Measurements from ENCODE around the gene KSR2. TPM values are rescaled to one million over a fixed set of nuclear protein-coding genes. Genes with fewer than 3 reads are reported as not detected.

KSR2 gene
- total and polyA plus RNA-seq, 2 donors (not counting 3 experiments of a cell fraction or from before 2014, with no cell fraction given) = 2.1 to 5.2 TPM

GRCh38 chr12:117664169-117664568 lies 304.6 kb downstream of the KSR2 start:
- DNase-seq (ENCODE audit: low read depth, low spot score) (no peak), FAIRE-seq (no peak)
- ChIA-PET CTCF (interaction anchor here (1.8 kb wide), 1 partner anchor 173 kb away, joined by 4 read pairs; no protein-coding TSS in a partner anchor), POLR2A (no interaction called here)
- intact Hi-C loops (cut with micrococcal nuclease) (no loop called here), dilution Hi-C loops (cut with MboI; ENCODE audit: extremely low pct_ligation_motif_present, low sequenced_read_pairs) (no loop called here)
- H3K4me1 ChIP-seq (ENCODE audit: control insufficient read depth, extremely low read depth, insufficient read depth, low read length) = peaks cover 24% of the 10 kb centered on the region
- no TSS peak for BruUV-seq (replicated peaks)
- no peak overlapping the region for H3K4me3 ChIP-seq (replicated peaks in 1 of 3; ENCODE audit: insufficient read depth in 1 of 3, low read depth in 1 of 3, low read length in 3 of 3)
- no peaks in the 10 kb centered on the region for H3K9me3 ChIP-seq (replicated peaks; ENCODE audit: control insufficient read depth, insufficient read depth, low read length)
- peaks cover 2% of the 10 kb centered on the region for H3K79me2 ChIP-seq (ENCODE audit: control insufficient read depth, insufficient read depth, low read length)
- H3K36me3 ChIP-seq (ENCODE audit: control insufficient read depth in 2 of 2, extremely low read depth in 1 of 2, insufficient read depth in 2 of 2, low read length in 2 of 2) = no peaks in the 10 kb centered on the region
- TF ChIP-seq POLR2AphosphoS5 (IDR thresholded peaks at IDR 0.05; ENCODE audit: insufficient read depth, low read depth, low read length) (no peak), JUN (IDR thresholded peaks at IDR 0.05; ENCODE audit: borderline replicate concordance, insufficient read depth, insufficient read length, low read depth) (no peak), MYC (IDR thresholded peaks at IDR 0.05; ENCODE audit: low read depth, low read length) (no peak), GATA2 (IDR thresholded peaks at IDR 0.05; ENCODE audit: insufficient read depth, insufficient read length, low read depth, low read length) (no peak), EZH2 (IDR thresholded peaks at IDR 0.05; ENCODE audit: borderline replicate concordance, low read depth, low read length, severe bottlenecking) (no peak), CTCF (IDR thresholded peaks at IDR 0.05; ENCODE audit: extremely low read depth in 1 of 2, insufficient read depth in 1 of 2, low read depth in 1 of 2, low read length in 2 of 2) (no peak), MAX (IDR thresholded peaks at IDR 0.05; ENCODE audit: insufficient read depth, insufficient read length) (no peak), POLR2A (IDR thresholded peaks at IDR 0.05; ENCODE audit: low read depth, low read length) (no peak), FOS (IDR thresholded peaks at IDR 0.05; ENCODE audit: borderline replicate concordance, insufficient read depth, low read length) (no peak)
- no peaks in the 10 kb centered on the region for H4K20me1 ChIP-seq (replicated peaks; ENCODE audit: control insufficient read depth, extremely low read depth, insufficient read depth, low read length)
- H3K4me2 ChIP-seq (ENCODE audit: insufficient read depth, low read length) = no peak overlapping the region
- H2AFZ ChIP-seq (ENCODE audit: low read depth, low read length) = no peak overlapping the region
- no peak overlapping the region for H3K9ac ChIP-seq (replicated peaks; ENCODE audit: extremely low read depth, insufficient read depth, low read length)
- no peaks in the 10 kb centered on the region for H3K9me1 ChIP-seq (replicated peaks; ENCODE audit: control insufficient read depth, extremely low read depth, insufficient read depth, low read length)
- no peak overlapping the region for H3K27ac ChIP-seq (ENCODE audit: insufficient read depth, low read depth, low read length)
- no peaks in the 10 kb centered on the region for H3K27me3 ChIP-seq (ENCODE audit: control insufficient read depth in 2 of 2, insufficient read depth in 2 of 2, low read length in 2 of 2)

All from endothelial cell of umbilical vein (primary cell).